ENCODE data around the gene MAGI2. TPM values are rescaled to one million over a fixed set of nuclear protein-coding genes. Genes with fewer than 3 reads are reported as not detected.

Gene MAGI2
- total RNA-seq, 1 donor from 2014 or later = 4.0 TPM

DNA sequence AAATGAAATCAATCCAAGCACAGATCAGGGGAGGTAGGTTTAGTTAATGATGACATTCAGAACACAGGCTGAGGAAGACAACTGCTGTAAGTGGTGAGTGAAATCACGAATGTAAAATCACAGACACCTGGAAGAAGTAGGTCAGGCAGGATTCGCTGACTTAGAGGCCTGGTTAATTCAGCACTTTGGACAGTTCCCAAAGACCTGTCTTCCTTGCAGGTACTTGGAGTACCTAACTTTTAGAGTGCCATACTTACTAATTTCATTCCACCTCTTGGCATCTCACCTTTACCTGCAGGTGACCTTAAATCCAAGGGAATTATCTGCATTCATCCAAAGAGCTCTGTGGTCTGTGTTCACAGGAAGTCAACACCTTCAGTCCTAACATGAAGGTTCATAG is 832.5 kb downstream of the MAGI2 start:
- intact Hi-C loops (cut with DNase I) = no loop called here
- DNase-seq (ENCODE audit: low spot score in 2 of 2) = no peak
- no peaks in the 10 kb centered on the region for H3K36me3 ChIP-seq
- H3K27ac ChIP-seq = no peak overlapping the region
- H3K4me1 ChIP-seq = no peaks in the 10 kb centered on the region
- TF ChIP-seq, protein P1, sequence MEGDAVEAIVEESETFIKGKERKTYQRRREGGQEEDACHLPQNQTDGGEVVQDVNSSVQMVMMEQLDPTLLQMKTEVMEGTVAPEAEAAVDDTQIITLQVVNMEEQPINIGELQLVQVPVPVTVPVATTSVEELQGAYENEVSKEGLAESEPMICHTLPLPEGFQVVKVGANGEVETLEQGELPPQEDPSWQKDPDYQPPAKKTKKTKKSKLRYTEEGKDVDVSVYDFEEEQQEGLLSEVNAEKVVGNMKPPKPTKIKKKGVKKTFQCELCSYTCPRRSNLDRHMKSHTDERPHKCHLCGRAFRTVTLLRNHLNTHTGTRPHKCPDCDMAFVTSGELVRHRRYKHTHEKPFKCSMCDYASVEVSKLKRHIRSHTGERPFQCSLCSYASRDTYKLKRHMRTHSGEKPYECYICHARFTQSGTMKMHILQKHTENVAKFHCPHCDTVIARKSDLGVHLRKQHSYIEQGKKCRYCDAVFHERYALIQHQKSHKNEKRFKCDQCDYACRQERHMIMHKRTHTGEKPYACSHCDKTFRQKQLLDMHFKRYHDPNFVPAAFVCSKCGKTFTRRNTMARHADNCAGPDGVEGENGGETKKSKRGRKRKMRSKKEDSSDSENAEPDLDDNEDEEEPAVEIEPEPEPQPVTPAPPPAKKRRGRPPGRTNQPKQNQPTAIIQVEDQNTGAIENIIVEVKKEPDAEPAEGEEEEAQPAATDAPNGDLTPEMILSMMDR (IDR thresholded peaks at IDR 0.05) = no peak
- no peaks in the 10 kb centered on the region for H3K27me3 ChIP-seq
- H3K9me3 ChIP-seq = no peaks in the 10 kb centered on the region
- no peak overlapping the region for H3K4me3 ChIP-seq

- no peaks in the 10 kb centered on the region for H3K9me3 ChIP-seq
- TF ChIP-seq, protein P1 (IDR thresholded peaks at IDR 0.05) = no peak
- H3K4me1 ChIP-seq = no peaks in the 10 kb centered on the region
- H3K36me3 ChIP-seq = no peaks in the 10 kb centered on the region
- no peak overlapping the region for H3K27ac ChIP-seq
- DNase-seq (ENCODE audit: low spot score in 2 of 2) = no peak
- H3K27me3 ChIP-seq = no peaks in the 10 kb centered on the region
- no peak overlapping the region for H3K4me3 ChIP-seq
- intact Hi-C loops (cut with DNase I) = no loop called here
Measured at GRCh38 chr7:78616539-78616938, 836.9 kb downstream of the MAGI2 start.

DNA sequence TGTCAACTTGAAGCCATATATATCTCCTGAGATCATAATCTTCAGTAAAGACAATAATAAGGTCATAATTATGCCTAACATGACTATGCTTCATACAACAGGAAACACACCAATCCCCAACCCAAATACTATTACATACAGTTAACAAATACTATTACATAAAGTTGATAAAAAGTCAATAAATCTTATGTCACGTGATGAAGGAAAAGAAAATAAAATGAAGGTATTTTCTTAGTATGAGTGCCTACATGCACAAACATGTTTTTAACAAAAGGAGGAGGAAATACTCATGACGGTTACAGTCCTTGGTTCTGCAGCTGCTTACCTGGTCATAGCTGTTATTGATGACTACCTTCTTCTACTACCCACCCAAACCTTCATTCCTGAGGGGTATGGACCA is 844.2 kb downstream of the MAGI2 start:
- TF ChIP-seq, protein P1 (IDR thresholded peaks at IDR 0.05) = no peak
- Histone ChIP-seq H3K36me3 (no peaks in the 10 kb centered on the region), H3K27me3 (no peaks in the 10 kb centered on the region), H3K9me3 (no peaks in the 10 kb centered on the region), H3K27ac (no peak overlapping the region), H3K4me1 (no peaks in the 10 kb centered on the region), H3K4me3 (no peak overlapping the region)
- DNase-seq (ENCODE audit: low spot score in 2 of 2) = no peak
- intact Hi-C loops (cut with DNase I) = no loop called here

DNA sequence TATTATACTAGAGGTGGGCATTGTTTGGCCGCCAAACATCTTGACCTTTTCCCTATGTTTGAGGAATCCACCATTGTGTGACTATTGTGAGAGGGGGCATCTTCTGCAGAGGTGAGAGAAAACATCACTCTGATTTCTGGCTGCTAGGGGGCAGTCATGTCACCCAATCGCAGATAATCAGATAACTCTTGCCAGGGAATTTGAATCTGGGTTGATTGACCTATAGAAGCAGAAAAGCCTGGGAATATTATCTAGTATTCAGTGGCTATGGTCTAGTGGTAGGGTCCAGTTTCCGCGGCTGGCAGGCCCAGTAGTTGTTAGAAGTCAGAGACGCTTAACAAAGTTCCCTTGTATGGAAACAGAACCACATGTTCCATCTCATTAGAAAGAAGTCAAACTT is 846.4 kb downstream of the MAGI2 start:
- Histone ChIP-seq H3K27ac (no peak overlapping the region), H3K27me3 (no peaks in the 10 kb centered on the region), H3K36me3 (no peaks in the 10 kb centered on the region), H3K9me3 (no peaks in the 10 kb centered on the region), H3K4me3 (no peak overlapping the region), H3K4me1 (no peaks in the 10 kb centered on the region)
- DNase-seq (ENCODE audit: low spot score in 2 of 2) = no peak
- intact Hi-C loops (cut with DNase I) = no loop called here
- TF ChIP-seq, protein P1 (IDR thresholded peaks at IDR 0.05) = no peak

DNA sequence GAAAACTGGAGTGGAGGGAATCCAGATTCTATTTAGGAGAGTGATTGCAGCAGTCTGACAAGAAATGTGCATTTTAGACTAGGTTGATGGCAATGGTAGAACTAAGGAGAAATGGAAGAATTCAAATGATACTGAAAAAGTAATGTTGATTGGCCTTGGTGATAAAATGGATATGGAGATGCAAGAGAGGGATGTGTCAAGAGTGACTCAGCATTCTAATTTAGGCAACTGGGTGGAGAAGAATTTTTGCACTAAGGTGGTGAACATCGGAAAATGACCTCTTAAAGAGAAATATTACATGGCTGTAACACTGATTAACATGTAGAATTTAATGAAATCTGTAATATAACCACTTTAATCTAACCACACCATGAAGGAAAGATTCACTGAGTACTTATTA is 848.3 kb downstream of the MAGI2 start:
- no peaks in the 10 kb centered on the region for H3K27me3 ChIP-seq
- TF ChIP-seq, protein P1 (IDR thresholded peaks at IDR 0.05) = no peak
- no peak overlapping the region for H3K27ac ChIP-seq
- H3K9me3 ChIP-seq = no peaks in the 10 kb centered on the region
- intact Hi-C loops (cut with DNase I) = no loop called here
- no peaks in the 10 kb centered on the region for H3K4me1 ChIP-seq
- DNase-seq (ENCODE audit: low spot score in 2 of 2) = no peak
- H3K4me3 ChIP-seq = no peak overlapping the region
- H3K36me3 ChIP-seq = no peaks in the 10 kb centered on the region

GRCh38 chr7:78601728-78602127 is 851.7 kb downstream of the MAGI2 start:
- H3K4me3 ChIP-seq = no peak overlapping the region
- intact Hi-C loops (cut with DNase I) = no loop called here
- TF ChIP-seq, protein P1 (IDR thresholded peaks at IDR 0.05) = no peak
- DNase-seq (ENCODE audit: low spot score in 2 of 2) = no peak
- no peaks in the 10 kb centered on the region for H3K9me3 ChIP-seq
- H3K36me3 ChIP-seq = no peaks in the 10 kb centered on the region
- H3K27ac ChIP-seq = no peak overlapping the region
- H3K27me3 ChIP-seq = no peaks in the 10 kb centered on the region
- H3K4me1 ChIP-seq = no peaks in the 10 kb centered on the region

Measured in ascending aorta (tissue), 2 donors.